Choroid plexus epithelial cell (primary cell): ENCODE results near the gene IFNLR1.

Source experiments
- DNase-seq: peaks from one replicate; pipeline ENCODE4 v3.0.0-alpha.2; 2010; ENCODE audit warnings: low read depth
- H3K4me3 ChIP-seq: 2 replicates; pipeline ENCODE4 v1.5.1; 2011; ENCODE audit warnings: low read depth, mild to moderate bottlenecking, control low read depth, low read length, moderate library complexity
- CTCF ChIP-seq: conservative IDR thresholded peaks from 2 replicates; pipeline ENCODE4 v1.5.1; 2011; ENCODE audit warnings: low read depth, mild to moderate bottlenecking, control low read depth, inconsistent platforms, low read length, moderate library complexity

The IFNLR1 gene

DNA sequence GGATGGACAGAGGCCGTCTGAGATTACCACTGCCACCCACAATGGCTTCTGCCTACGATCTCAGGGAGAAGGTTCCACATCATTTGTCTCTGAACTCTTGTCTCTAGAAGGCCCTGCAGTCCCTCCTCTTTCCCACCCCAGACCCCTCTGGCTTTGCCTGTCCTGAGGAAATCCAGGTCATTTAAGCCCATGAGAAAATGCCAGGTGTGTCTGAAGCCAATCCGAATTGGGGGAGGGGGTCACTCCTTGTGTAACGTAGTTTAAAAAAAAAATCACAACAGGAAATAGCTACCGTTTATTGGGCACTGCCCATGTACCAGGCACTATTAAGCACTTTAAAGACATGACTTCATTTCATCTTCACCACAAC is 67.6 kb downstream of the IFNLR1 start:
- DNase-seq, result no peak
- H3K4me3 ChIP-seq, result no peak overlapping the region
- TF ChIP-seq CTCF, result no peak

GRCh38 chr1:24118410-24119242 is 68.5 kb downstream of the IFNLR1 start:
- TF ChIP-seq CTCF, result no peak
- no peak overlapping the region for H3K4me3 ChIP-seq
- no peak for DNase-seq

DNA sequence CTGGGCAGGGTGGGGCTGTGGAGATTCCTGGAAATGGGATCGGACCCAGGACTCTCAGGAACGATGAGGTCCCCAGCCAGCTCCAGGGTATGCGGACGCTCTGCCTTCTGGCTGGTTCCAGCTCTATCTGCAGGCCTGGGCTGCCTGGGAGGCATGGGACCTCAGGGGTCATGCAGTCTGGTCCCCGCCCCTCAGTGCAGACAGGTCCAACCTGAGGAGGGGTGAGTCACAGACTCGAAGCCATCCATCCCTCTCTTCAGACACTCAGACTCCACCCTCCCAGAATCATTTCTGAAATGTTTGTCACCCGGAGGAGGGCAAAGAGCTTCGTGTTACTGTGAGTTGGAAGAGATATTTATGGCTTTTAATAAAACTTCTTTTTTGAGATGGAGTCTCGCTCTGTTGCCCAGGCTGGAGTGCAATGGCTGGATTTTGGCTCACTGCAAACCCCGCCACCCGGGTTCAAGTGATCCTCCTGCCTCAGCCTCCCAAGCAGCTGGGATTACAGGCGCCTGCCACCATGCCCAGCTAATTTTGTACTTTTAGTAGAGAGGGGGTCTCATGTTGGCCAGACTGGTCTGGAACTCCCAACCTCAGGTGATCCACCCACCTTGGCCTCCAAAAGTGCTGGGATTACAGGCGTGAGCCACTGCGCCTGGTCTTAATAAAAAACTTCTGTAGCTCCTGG is 69.2 kb downstream of the IFNLR1 start:
- TF ChIP-seq CTCF, result no peak
- no peak overlapping the region for H3K4me3 ChIP-seq
- peak; percentile 56 for DNase-seq

DNA sequence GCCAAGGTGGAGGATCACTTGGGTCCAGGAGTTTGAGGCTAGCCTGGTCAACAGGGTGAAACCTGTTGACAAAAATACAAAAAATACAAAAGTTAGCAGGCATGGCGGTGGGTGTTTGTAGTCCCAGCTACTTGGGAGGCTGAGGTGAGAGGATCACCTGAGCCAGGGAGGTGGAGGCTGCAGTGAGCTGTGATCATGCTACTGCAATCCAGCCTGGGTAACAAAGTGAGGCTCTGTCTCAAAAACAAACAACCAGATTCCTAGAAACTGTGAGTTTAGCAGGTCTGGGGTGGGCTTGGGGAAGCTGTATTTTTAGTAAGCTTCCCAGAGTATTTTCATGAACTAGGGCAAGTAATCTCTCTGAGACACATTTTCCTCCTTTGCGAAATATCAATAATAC is 70.0 kb downstream of the IFNLR1 start:
- TF ChIP-seq CTCF, result no peak
- DNase-seq, result no peak
- no peak overlapping the region for H3K4me3 ChIP-seq

- H3K4me3 ChIP-seq, result no peak overlapping the region
- DNase-seq, result no peak
- no peak for TF ChIP-seq CTCF
These were observed 72.3 kb downstream of the IFNLR1 start for GRCh38 chr1:24114753-24115152.

DNA sequence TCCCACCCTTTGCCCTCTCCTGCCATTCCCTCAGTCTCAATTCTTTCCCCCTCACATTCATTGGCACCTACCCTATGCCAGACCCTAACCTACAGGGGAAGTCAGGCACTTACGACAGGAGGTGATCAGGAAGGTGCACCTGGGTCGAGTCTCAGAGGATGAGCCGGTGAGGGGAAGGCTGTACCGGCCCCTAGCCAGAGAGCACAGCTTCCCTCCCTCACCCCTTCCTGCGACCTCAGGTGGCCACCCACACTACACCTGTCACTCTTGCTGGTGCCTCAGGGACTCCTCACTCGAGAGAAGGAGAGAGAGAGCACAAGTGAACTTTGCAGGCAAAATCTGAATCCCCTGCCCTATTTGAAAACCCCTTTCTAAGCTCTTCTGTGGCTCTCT is 73.5 kb downstream of the IFNLR1 start:
- no peak for TF ChIP-seq CTCF
- no peak overlapping the region for H3K4me3 ChIP-seq
- DNase-seq, result no peak
